Measurements from ENCODE around the gene PAX7.

The PAX7 gene

DNA sequence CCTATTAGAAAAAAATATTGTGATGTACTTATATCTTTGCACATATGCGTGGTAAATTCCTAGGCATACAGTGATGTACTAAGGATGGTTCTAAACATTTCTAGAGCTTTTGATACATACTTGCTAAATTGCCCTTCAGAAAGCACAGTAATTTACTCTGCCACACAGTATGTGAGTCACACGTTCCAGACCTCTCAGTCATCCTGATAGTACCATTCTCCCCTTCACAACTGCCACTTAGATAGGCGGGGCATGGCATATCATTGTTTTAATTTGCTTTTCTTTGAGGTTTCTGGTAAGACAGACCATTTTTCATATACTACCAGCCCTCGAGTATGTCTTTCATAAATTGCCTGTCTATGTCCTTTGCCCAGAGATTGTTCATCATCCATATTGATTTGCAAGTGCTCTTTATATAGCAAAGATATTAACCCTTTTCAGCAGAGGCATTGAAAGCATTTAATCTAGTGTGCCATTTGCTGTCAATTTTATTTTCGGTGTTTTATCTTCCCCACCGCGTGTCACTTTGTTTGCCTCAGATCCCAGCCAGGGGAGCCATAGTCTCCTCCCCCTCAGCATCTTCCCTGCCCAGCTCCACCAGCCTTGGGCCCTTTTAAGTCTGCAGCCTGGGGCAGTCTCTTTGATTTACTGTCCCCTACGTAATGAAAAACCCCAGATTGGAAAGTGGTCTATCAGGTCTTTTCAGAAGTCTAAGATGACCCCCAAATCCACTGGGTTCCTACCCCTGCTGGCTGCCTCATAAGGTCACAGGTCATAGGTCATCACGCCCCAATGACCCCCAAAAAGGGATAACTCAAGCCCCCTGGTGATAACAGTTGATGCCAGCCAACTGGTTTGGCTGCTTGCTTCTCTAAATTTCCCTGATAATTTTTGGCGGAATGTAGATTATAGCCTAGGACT lies 11.8 kb upstream of the PAX7 start:
- DNase-seq (ENCODE audit: low read depth in 2 of 2): no peak

DNA sequence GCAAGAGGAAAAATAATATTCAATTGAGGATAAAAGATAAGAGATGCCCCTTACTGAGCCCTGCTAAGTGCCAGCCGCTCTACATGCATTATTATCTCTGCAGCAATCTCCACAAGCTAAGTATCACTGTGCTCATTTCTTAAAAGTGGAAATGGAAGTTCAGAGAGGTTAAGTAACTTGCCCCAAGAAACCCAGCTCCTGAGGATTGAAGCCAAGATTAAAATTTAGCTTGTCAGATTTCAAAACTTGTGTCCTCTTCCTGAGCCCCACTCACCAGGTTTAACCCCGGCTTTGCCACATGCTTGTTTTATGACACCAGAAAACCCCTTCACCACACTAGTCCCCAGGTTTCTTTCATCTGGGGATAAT lies 11.2 kb upstream of the PAX7 start:
- DNase-seq (ENCODE audit: low read depth in 2 of 2): no peak

DNA sequence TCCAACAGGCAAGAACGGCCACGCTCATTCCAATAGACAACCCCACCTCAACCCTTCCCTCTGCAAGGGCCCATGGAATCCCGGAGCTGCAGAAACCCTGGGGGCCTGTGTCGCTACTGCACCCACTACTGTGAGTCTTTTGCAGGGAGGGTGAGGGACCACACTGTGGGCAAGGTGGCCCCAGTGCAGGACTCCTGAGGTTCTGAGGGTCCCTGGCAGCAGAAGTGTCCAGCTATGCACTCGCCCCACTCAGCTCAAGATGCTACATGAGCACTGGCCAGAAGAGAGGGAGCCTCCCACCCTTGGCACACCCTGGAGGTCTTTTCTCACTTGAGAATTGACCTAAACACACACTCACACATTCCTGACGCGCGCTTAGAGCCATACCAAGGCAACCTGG lies 2.1 kb upstream of the PAX7 start:
- DNase-seq (ENCODE audit: low read depth in 2 of 2): no peak

DNA sequence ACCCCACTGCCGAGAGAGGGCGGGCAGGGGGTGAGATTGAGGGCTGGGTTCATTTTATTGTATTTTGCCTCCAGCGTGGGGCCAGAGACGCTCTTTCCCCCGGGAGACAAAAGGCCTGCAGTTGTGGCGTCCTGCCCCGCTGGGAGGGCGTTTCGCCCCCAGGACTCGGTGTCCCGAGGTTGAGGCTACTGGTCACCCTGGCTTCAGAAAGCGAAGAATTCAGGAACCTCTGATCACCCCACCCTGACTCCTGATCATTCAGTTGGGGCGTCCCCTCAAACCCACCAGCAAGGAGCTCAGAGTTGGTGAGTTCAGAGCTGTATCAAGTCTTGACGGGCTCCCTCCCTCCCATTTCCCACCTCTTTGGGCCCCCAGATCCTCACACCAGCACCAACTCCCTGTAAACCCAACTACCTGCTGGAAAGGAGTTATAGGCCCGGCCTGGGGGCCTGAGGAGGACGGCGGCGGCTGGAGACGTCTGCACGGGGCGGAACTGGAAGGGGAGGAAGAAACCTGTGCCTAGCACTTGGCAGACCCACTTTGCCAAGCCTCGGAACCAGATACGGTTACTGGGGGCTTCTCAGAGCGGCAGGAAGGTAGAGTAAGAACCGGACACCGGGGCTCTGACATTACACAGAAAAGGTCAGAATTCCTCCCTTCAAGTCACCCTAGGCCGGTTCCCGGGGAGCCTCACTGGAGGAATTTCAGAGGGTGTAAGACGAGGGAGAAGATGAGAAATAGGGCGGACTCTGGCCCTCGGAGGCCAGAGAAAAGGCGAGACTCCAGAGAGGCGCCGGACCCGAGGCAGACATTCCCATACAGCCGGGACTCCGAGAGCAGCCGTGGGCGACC lies 761 bp upstream of the PAX7 start:
- DNase-seq (ENCODE audit: low read depth in 2 of 2): no peak

DNA sequence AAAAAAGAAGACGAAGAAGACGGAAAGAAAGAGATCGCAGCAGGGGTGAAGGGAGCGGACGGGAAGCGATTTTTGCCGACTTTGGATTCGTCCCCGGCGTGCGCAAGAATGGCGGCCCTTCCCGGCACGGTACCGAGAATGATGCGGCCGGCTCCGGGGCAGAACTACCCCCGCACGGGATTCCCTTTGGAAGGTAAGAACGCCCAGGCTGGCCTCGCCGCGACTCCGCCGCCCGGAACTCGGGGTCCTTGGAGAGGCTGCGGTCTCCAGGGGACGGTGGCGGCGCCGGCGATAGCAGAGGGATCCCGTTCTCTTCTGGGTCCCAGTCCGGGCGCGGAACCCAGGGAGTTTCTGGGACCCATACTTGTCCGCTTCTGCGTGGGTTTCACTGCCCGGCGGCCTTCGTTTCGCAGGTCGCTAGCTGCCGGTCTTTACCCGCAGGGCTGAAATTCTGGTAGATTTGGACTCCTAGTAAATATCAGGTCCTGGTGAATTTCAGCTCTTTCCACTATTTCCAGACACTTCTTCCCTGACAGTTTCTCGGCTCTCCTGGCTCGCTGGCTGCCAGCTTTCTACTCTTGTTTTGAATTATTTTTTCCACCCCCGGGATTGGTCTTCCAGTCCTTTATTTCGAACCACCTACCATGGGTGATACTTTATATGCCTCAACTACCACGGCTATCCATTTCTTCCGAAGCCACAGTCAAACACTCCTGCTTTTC lies 1.0 kb downstream of the PAX7 start:
- no peak for DNase-seq (ENCODE audit: low read depth in 2 of 2)

DNA sequence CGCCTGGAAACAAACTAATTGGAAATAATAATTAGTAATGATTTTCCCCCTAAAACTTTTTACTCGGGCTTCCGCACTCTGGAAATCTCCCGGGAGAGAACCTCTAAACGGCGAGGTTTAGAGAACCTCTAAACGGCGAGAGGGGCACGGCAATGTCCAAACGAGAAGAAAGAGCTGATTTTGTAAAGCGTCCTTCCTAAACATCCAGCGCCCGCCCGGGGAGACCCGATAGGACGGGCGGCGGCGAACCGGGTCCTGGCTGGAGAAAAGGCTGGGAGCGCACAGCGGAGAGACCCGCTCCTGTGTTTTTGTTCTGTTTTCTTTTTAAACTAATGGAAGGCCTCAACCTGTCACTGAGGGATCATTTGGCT lies 1.6 kb downstream of the PAX7 start:
- no peak for DNase-seq (ENCODE audit: low read depth in 2 of 2)

DNA sequence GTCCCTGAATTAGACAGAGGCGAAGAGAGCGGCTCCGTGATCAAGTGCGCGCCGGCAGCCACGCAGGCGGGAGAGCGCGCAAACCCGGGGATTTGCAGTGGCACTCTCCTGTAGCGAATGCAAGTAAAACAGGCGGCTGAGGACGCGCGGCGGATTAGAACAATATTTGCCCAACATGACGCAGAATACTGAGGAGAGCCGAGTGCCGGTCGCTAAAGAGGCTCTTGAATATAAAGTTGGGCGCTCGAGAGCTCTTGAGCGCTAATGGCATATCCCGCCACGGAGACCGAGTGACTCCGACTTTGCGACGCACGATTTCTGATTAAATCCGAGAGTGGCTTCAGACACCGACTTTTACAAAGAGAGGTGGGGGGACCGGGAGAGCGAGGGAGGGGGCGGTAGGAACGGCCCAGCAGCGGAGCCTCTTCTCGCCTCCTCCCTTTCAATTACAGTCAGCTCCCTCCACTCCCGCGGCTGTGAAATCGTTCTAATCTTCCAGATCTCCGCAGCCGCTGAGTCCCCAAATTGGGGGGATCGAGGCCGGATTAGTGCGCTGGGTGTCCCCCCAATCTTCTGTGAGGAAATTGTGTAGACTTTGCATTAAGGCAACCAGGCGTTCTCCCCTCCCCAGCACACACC lies 2.3 kb downstream of the PAX7 start:
- DNase-seq (ENCODE audit: low read depth in 2 of 2): no peak

DNA sequence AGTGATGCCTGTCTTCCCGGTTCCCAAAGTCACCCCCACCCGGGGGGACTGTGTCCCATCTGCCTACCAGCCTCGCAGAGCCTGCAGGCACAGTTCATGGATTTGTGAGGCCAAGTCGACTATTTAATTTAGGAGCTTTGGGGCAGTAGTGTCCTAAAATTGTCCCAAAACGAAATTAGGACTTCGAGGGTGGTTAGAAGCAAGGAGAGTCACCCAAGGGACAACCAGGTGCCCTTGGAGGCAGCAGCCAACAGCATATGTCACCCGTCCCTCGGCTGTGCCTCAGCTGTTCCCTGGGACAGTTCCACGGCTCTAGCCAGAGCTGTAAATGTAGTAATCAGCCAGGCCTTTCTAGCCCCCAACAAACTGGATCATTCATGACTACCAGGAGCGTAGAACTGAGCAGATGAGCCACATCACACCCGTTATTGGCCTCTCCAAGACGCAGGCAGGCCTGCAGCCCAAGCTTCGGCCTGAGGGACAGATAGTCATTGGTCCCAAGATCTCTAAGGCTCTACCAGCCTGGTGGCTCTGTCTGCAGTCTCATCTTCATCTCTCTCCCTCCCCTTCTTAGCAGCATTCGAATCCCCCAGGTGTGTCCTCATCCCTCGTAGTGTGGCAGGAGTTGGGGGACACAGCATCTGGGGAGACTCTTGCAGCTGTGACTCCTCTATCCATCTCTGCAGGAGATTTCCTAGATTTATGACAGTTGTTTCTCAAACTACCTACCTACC lies 2.9 kb downstream of the PAX7 start:
- no peak for DNase-seq (ENCODE audit: low read depth in 2 of 2)

DNA sequence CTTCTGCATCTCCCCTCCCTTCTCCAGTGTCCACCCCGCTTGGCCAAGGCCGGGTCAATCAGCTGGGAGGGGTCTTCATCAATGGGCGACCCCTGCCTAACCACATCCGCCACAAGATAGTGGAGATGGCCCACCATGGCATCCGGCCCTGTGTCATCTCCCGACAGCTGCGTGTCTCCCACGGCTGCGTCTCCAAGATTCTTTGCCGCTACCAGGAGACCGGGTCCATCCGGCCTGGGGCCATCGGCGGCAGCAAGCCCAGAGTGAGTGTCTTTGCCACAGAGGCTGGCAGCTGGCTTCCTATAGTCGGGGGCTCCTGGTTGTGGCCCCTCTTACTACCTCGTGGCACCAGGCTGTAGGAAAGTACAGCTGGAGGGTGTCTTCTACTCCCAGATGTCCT lies 3.6 kb downstream of the PAX7 start:
- no peak for DNase-seq (ENCODE audit: low read depth in 2 of 2)

DNA sequence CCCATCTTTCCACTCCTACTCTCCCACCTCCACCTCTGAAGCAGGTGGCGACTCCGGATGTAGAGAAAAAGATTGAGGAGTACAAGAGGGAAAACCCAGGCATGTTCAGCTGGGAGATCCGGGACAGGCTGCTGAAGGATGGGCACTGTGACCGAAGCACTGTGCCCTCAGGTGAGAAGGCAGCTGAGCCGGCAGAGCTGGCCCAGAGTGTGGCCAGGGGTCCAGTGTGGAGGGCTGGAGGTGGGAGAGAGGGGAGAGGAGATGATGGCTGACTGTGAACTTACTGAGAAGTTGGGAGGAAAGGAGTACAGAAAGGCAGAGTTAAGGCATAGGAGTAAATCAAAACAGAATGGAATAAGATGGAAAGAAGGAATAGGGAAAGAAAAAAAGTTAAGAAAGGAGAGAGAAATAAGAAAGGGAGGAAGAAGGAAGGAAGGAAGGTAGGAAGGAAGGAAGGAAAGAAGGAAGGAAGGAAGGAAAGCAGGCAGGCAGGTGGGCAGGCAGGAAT lies 4.5 kb downstream of the PAX7 start:
- no peak for DNase-seq (ENCODE audit: low read depth in 2 of 2)

DNA sequence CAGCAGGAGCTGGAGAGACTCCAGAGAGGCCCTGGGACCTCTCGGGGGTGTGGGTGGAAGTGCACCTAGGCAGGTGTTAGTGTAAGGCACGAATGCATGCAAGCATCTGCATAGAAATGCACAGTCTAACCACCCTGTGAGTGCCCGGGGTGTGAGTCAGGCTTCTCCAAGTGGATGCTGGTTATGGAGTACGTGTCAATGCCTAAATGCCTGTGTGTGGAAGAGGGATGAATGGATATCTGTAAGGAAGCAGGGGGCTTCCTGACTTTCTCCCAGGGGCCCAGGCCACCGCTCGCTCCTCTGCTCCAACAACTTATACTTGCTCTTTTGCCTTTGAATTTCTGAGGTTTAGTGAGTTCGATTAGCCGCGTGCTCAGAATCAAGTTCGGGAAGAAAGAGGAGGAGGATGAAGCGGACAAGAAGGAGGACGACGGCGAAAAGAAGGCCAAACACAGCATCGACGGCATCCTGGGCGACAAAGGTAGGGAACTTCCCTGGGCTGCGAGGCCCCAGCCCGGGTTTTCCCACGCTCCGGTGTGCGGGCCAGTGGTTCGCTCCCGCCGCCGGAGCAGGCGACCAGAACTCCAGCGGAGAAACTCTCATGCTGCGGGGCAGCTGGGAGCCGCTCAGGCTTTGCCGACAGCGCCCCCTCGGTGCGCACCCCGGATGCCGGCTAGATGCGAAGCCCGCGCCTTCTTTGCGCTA lies 5.4 kb downstream of the PAX7 start:
- DNase-seq (ENCODE audit: low read depth in 2 of 2): no peak

DNA sequence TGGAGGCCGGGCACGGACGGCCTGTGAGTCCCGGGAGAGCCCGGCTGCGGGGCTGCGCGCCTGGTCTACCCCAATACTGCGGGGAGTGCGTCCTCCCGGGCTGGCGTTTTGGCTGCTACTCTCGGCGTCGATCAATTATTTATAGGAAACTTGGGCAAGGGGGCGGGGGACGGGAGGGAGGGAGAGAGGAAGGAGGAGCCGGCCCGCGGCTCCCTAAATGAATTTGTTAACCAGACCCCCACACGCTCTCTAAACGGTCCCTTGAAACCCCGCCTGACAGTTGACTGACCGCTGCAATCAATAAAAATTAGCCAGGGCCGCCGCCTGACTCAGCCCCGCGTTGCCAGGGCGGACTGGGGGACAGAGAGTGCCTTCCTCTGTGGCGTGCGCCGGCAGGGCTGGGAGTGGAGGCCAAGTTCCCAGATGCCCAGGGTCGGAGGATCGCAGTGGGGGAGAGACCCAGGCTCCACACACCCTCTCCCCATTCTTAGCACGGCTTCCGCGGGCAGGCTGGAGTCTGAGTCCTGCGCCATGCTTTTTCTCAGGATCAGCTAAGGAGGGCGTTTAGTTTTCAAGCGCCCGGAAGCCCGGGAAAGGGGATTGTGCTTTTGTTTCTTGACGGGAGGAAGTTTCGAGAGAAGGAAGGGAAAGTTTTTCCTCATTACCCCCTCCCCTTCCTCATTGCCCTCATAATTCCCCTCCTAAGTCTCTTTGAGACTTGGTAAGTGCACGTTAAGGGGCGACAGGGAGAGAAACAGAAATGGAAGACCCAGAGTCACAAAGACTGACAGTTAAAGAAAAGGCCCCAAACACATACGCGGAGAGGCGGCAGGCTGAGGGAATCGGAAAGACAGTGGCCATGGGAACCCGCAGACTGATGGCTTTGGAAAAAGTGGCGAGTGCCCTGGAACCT lies 6.2 kb downstream of the PAX7 start:
- DNase-seq (ENCODE audit: low read depth in 2 of 2): no peak

DNA sequence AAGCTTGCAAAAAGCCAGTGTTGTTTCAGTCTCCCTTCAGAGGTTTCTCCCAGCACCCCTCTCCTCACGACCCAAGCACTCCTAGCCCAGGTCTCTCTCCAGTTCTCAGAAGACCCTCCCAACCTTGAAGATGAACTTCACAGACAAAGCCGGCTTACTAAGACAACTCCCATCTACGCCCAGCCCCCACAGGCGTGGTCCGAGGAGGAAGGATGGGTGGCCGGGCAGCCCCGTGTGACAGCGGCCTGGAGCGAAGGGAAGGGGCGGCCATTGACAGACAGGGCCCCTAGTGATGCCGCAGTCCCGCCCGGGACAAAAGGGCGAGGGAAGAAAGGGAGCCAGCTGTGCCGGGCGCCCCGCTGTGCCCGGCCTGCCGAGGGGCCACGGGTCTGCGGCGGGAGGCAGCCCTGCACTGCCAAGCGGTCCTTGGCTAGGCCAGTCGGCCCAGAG lies 6.9 kb downstream of the PAX7 start:
- DNase-seq (ENCODE audit: low read depth in 2 of 2): no peak

DNA sequence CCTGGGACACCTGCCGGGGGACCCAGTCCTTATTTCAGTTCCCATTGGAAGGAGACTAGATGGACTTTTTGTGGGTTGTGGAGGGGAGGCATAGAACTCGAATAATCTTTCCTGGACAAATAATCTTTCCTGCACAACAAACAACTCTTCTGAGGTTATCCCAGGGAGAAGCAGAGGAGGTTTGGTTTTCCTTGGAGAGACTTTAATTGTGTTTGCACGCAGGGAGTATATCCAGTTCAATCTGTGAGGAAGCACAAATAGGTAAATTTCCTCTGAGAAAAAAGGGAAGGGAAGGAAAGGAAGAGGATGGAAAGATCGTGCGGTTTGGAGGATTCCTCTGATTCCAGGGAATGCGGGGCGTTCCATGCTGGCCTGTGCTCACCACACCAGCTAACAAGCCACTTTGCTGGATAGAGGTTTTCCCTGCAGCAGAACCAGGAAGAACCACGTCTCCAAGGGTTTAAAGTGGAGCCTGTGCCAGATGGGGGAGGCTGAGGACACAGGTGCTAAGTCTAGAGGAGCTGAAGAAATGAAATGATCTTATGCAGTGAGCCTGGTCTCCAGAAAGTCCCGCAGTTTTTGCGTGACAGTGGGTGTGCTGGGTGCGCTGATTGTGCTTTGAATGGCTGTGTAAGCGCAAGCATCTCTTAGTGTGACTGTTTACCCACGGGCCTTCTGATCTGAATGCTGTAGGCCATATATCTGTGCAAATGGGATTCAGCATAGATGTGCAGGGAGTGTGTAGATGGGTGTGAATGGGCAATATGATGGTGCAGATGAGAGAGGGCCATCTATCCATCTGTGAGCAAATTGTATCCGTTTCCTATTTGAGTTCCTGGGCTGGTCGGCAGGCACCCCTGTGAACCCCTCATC lies 7.6 kb downstream of the PAX7 start:
- no peak for DNase-seq (ENCODE audit: low read depth in 2 of 2)

DNA sequence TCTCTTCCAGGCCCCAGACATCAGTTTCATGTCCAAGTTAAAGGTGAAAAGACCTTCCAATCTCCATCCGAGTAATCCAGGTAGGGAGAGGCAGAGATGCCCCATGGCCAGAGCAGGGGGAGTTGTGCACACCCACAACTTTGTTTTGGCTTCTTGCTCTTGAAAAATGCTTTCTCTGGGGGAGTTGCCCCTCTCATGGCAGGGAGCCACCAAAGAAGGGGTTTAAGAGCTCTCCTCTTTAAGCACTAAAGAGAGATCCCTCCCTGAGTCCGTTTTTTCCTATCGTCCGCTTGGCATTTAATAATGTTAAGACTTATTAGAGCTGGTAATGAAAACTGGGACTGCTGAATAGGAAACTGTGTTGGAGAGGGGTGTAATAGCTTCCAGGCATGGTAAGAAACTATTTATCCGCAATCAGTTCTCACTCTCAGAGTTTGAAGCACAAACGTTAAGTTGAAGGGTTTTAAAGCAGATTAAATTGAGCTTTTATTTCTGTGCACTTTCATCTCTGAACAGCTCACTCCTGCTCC lies 8.3 kb downstream of the PAX7 start:
- no peak for DNase-seq (ENCODE audit: low read depth in 2 of 2)

DNA sequence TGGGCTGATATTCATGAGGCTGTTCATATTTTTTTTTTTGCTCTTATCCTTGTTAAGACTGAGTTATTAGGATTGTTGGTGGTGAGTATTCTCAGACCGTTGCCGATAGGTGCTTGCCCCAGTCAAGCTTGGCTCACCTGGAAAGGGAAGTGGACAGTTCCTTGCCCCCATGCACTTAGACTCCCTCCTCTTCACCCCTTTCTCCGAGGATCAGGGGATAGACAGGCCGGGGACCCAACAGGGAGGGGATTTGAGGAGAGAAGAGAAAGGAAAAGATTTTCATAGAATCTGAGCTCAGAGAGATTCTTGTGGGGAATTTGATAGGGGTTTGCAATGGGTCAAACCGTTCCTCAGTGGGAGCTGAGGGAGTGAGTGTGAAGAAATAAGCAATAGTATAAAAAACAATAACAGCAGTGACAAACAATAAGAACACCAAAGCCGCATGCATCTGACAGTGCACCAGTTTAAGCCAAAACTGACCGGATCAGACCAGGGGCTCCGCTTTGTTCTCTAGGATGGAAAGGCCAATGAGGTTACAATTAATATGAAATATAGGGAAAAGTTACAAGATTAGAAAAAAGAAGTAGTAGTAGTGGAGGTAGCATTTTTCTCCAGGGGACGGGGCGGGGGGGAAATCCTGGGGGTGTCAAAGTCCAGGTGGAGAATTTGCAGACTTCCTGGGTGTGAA lies 8.9 kb downstream of the PAX7 start:
- no peak for DNase-seq (ENCODE audit: low read depth in 2 of 2)

DNA sequence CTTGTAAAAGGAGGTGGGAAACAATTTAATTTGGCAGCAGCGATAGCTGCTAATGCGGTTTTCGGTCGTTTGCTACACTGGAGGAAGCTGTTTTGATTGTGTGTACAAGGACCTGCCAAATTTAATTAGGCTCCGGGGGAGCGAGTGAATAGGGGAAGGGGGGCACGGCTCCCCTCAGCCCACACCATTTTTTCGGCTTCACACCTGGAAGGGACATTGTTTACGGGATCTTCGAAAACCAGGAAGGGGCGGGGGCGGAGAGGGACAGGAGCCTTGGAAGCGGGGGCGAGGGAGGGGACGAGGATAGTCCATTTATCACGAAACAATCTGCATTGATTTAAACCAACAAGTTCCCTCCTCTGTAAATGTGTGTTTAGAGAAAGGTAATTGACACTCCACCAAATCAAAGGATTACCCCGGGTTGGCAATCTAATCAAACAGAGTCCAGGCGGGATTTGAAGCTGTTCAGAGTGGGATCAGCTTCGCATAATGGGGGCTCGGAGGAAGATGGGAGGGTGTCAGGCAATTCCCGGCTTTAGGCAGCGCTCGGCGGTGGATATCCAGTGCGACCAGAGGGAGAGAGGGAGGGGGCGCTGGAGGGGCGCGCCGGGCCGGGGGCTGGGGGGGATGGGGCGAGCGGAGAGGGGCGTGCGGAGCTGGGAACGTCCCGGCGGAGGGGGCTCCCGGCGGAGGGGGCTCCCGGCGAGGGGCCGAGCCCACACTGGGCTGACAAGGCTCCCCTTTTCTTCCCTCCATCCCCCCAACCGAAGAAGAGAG lies 9.8 kb downstream of the PAX7 start:
- no peak for DNase-seq (ENCODE audit: low read depth in 2 of 2)

Data from stimulated activated CD4-positive, alpha-beta T cell treated with anti-CD3 and anti-CD28 coated beads, Interleukin-4, amount 100 ng/mL, for 48 hours (primary cell).